Activated gamma-delta T cell (primary cell): ENCODE data around the gene OSBPL5.

Source experiments
- DNase-seq: peaks from one replicate; lab custom pipeline; 2025; lab: John Stamatoyannopoulos, UW

Gene OSBPL5

GRCh38 chr11:3102641-3102921 is 62.5 kb downstream of the OSBPL5 start:
- DNase-seq = no peak

- no peak for DNase-seq
These were observed 63.0 kb downstream of the OSBPL5 start for GRCh38 chr11:3101921-3102640.

- DNase-seq = no peak
These were observed 65.9 kb downstream of the OSBPL5 start for GRCh38 chr11:3099178-3099577.

GRCh38 chr11:3096909-3097530 is 68.1 kb downstream of the OSBPL5 start:
- DNase-seq = no peak

- no peak for DNase-seq
These were observed 69.3 kb downstream of the OSBPL5 start for GRCh38 chr11:3095712-3096361.

- no peak for DNase-seq
These were observed 70.8 kb downstream of the OSBPL5 start for GRCh38 chr11:3094223-3094824.

- DNase-seq = no peak
These were observed 71.6 kb downstream of the OSBPL5 start for GRCh38 chr11:3093281-3094191.

GRCh38 chr11:3092603-3093141 is 72.4 kb downstream of the OSBPL5 start:
- DNase-seq = no peak

GRCh38 chr11:3091846-3092602 is 73.1 kb downstream of the OSBPL5 start:
- DNase-seq = peak; percentile 39

- DNase-seq = no peak
These were observed 73.8 kb downstream of the OSBPL5 start for GRCh38 chr11:3091081-3091845.

- no peak for DNase-seq
These were observed 74.8 kb downstream of the OSBPL5 start for GRCh38 chr11:3090096-3090901.

GRCh38 chr11:3089236-3090061 is 75.7 kb downstream of the OSBPL5 start:
- DNase-seq = no peak

- no peak for DNase-seq
These were observed 76.3 kb downstream of the OSBPL5 start for GRCh38 chr11:3088806-3089205.

GRCh38 chr11:3087821-3088800 is 77.0 kb downstream of the OSBPL5 start:
- DNase-seq = no peak

- no peak for DNase-seq
These were observed 77.7 kb downstream of the OSBPL5 start for GRCh38 chr11:3087373-3087772.

- DNase-seq = no peak
These were observed 78.4 kb downstream of the OSBPL5 start for GRCh38 chr11:3086671-3087150.

- DNase-seq = no peak
These were observed 79.0 kb downstream of the OSBPL5 start for GRCh38 chr11:3086114-3086513.
